Activated CD8-positive, alpha-beta memory T cell treated with anti-CD3 and anti-CD28 coated beads for 48 hours (primary cell): Measurements from ENCODE around the gene PIK3C3.
A peak's percentile ranks its signal among the peaks of the same experiment; 100 is the strongest.

Experiments
- DNase-seq, 3 experiments: peaks; one replicate each; pipeline ENCODE4 v3.0.0-alpha.2; 2020; ENCODE audit warnings: low read depth in 2 of 3, low spot score in 2 of 3

Gene PIK3C3

DNA sequence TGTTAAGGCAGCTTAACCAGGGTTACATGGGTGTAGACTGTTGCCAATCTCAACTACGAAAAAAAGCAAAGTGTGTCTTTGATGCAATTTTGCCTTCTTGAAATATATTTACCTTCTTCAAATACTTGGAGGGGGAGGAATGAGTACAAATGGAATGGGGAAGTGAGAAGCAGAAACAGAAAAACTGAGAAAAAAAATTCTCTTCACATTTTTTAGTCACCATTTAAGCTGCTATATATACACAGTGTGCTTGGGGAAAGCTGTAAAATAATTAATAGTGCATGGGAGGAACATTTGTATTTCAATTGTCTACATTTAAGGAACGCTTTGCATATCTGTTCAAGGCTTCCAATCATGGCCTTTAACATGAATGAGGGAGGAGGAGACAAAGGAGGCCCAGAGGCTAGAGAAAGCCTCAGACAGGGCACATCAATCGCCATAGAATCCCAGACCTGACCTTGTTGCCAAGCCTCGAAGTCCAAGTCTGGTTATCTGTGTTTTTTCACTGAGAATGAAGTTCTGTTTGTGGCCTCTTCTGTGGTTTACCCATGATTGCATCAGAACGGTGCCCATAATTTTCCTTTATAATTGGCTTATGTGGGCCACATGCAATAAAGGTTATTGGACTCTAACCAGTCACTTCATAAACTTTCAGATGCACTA is 158.6 kb downstream of the PIK3C3 start:
- DNase-seq, result no peak

DNA sequence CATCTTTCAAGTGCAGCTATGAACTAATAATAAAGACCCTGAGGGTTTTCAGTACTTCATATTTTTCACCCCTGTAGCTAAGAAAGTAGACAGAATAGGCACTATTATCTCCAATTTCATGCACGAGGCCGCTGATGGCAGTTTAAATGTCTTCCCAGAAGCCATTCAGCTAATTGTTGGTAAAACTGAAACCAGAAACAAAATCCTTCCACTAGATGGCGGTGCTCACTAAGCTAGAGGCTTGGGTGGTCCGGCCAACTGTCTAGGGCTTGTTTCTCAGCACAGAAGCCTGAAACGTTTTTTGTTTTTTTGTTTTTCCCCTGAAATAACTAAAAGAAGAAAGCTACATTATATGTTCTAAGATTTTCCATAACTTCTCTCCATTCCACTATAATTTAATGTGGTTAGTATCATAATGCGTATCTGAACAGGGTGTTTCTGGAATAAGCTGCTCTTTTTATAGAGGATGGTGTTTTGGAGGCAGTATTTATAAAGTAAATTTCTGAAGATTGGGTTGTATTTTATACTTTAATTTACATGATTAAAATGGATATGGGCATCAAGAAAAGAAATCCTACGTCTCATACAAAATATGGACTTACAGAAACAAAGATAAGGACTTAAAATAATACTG is 159.4 kb downstream of the PIK3C3 start:
- DNase-seq, result peak in 2 of 3 experiments; percentile 11 to 41

DNA sequence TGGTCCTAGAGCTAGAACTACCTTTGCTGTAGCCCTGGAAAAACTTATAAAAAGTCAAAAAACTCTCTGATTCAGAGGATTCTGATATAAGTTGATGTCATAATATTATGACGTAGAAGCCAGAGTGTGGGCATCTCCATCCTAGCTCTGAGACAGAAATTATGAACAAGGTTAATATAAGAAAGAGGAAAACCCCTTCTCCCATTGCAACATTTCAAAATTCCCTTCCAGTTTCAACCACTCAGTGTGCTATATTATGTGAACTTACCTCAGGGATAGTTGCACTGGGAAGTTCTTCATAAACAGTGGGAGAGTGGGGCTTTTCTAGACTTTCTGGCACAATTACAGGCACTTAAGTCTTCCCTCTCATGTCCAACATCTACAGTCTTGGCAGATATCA is 171.6 kb downstream of the PIK3C3 start:
- DNase-seq, result no peak

DNA sequence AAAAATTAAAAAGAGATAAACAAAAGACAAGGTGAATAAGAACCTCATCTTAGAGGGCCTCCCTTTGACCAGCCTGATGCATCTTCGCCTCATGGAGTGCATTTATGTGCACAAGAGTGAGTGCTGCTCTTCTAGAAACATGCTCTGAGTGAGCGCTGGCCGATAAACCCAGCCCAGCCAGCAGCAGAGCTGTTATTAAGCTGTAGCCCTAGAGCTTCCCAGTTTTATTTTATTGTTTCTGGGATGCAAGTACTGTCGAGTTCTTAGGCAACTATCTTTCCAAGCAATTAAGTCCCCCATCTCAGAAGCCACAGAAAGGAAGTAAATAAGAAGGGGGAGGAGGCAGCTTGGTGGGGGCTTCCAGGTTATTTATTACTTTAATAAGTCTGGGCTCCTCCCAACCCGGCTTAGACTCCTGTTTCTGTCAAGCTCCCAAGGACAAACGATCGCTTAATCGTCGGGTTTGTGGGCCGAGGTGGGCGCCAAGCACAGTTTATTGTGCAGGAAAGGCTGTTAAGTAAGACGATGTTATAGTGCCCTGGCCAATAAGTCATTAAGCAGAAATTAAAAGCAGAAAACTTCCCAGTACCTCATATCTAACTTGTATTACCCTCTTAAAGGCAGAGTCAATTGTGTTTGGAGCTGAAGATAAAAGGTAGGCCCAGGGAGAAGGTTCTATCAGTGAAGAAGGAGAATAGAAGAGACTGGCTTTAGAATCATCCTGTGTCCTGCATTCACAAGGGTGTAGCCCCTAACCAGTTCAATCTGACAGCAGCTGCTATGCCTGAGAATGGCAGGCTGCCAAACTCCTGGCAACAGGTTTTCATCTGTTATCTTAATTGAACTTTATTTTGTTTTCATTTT is 176.3 kb downstream of the PIK3C3 start:
- no peak for DNase-seq

DNA sequence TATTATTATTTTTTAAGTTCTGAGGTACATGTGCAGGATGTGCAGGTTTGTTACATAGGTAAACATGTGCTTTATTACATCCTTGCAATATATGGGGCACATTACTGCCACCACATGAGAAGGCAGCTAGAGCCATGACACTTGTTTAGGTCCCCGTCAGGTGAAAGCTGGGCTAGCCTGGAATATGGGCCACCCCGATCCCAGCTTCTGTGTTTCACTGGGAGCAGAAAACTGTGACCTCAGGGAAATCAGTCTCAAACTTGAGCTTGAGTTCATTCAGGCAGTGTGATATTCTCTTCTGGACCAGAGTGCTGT is 176.9 kb downstream of the PIK3C3 start:
- DNase-seq, result no peak
